SW 1271 (cell line): Measurements from ENCODE around the gene NTM.

ENCODE experiments used
- DNase-seq, 2 experiments: peaks; one replicate each; lab custom pipeline; 2025; lab: John Stamatoyannopoulos, UW

NTM gene

GRCh38 chr11:132263241-132263640, 892.8 kb downstream of the NTM start:
- no peak for DNase-seq

GRCh38 chr11:132263875-132264274, 893.5 kb downstream of the NTM start:
- no peak for DNase-seq

- DNase-seq = no peak
These were observed 894.2 kb downstream of the NTM start for GRCh38 chr11:132264616-132265015.

- DNase-seq = no peak
These were observed 908.6 kb downstream of the NTM start for GRCh38 chr11:132278801-132279574.

GRCh38 chr11:132284048-132284447, 913.6 kb downstream of the NTM start:
- no peak for DNase-seq

- no peak for DNase-seq
These were observed 914.2 kb downstream of the NTM start for GRCh38 chr11:132284611-132285010.

GRCh38 chr11:132285631-132286030, 915.2 kb downstream of the NTM start:
- no peak for DNase-seq

GRCh38 chr11:132286106-132286505, 915.7 kb downstream of the NTM start:
- DNase-seq = no peak

GRCh38 chr11:132288036-132288435, 917.6 kb downstream of the NTM start:
- DNase-seq = no peak

GRCh38 chr11:132289590-132290256, 919.3 kb downstream of the NTM start:
- DNase-seq = no peak

GRCh38 chr11:132293586-132293985, 923.2 kb downstream of the NTM start:
- DNase-seq = no peak

- DNase-seq = no peak
These were observed 926.7 kb downstream of the NTM start for GRCh38 chr11:132296946-132297610.

- DNase-seq = no peak
These were observed 927.9 kb downstream of the NTM start for GRCh38 chr11:132298357-132298756.

- DNase-seq = no peak
These were observed 929.9 kb downstream of the NTM start for GRCh38 chr11:132300283-132300682.

- DNase-seq = no peak
These were observed 931.0 kb downstream of the NTM start for GRCh38 chr11:132301465-132301864.

- DNase-seq = no peak
These were observed 931.5 kb downstream of the NTM start for GRCh38 chr11:132301900-132302299.

- no peak for DNase-seq
These were observed 937.0 kb downstream of the NTM start for GRCh38 chr11:132307309-132308020.

GRCh38 chr11:132310390-132311375, 940.3 kb downstream of the NTM start:
- no peak for DNase-seq

GRCh38 chr11:132311703-132312102, 941.3 kb downstream of the NTM start:
- DNase-seq = no peak

- DNase-seq = no peak
These were observed 941.7 kb downstream of the NTM start for GRCh38 chr11:132312161-132312560.

- no peak for DNase-seq
These were observed 942.3 kb downstream of the NTM start for GRCh38 chr11:132312701-132313111.
